H9 (cell line): Measurements from ENCODE around the gene ANKRD11. TPM values are rescaled to one million over a fixed set of nuclear protein-coding genes. Genes with fewer than 3 reads are reported as not detected.

Experiments
- DNase-seq: peaks from one replicate; pipeline ENCODE4 v3.0.0-alpha.2; 2017
- H2AFZ ChIP-seq: one replicate; pipeline ENCODE4 v1.6.1; 2013; ENCODE audit warnings: mild to moderate bottlenecking, low read length, control low read depth, moderate library complexity
- H2AK5ac ChIP-seq: 2 replicates; pipeline ENCODE4 v1.6.1; 2013; ENCODE audit warnings: low read length, control low read depth, mixed read lengths; ENCODE audit not compliant: insufficient read length
- H2BK120ac ChIP-seq: one replicate; pipeline ENCODE4 v1.6.1; 2013; ENCODE audit warnings: low read depth, mild to moderate bottlenecking, low read length, control low read depth, inconsistent platforms; ENCODE audit not compliant: poor library complexity, severe bottlenecking
- H2BK12ac ChIP-seq: 2 replicates; pipeline ENCODE4 v1.6.1; 2013; ENCODE audit warnings: low read length, control low read depth, mixed read lengths, low read depth; ENCODE audit not compliant: insufficient read length
- H2BK15ac ChIP-seq: 2 replicates; pipeline ENCODE4 v1.6.1; 2013; ENCODE audit warnings: low read depth, low read length, control low read depth
- H2BK20ac ChIP-seq: one replicate; pipeline ENCODE4 v1.6.1; 2013; ENCODE audit warnings: low read depth, mild to moderate bottlenecking, low read length, control low read depth, inconsistent platforms; ENCODE audit not compliant: poor library complexity, severe bottlenecking
- H2BK5ac ChIP-seq: 2 replicates; pipeline ENCODE4 v1.6.1; 2013; ENCODE audit warnings: low read length, control low read depth, mixed read lengths; ENCODE audit not compliant: insufficient read length
- H3K14ac ChIP-seq: 2 replicates; pipeline ENCODE4 v1.6.1; 2013; ENCODE audit warnings: low read length, control low read depth; ENCODE audit not compliant: insufficient read depth
- H3K18ac ChIP-seq: 2 replicates; pipeline ENCODE4 v1.6.1; 2013; ENCODE audit warnings: low read depth, mild to moderate bottlenecking, mixed read lengths, low read length, control low read depth; ENCODE audit not compliant: insufficient read length
- H3K23ac ChIP-seq: 2 replicates; pipeline ENCODE4 v1.6.1; 2013; ENCODE audit warnings: low read length, control low read depth, mixed read lengths, low read depth; ENCODE audit not compliant: insufficient read length
- H3K23me2 ChIP-seq: 2 replicates; pipeline ENCODE4 v1.6.1; 2013; ENCODE audit warnings: low read depth, mild to moderate bottlenecking, mixed read lengths, low read length, control low read depth; ENCODE audit not compliant: insufficient read length, poor library complexity, severe bottlenecking
- H3K27ac ChIP-seq: 2 replicates; pipeline ENCODE4 v1.5.1; 2013; ENCODE audit warnings: low read length, control low read depth, mixed read lengths, low read depth; ENCODE audit not compliant: insufficient read length
- H3K27me3 ChIP-seq: 2 replicates; pipeline ENCODE4 v1.6.1; 2013; ENCODE audit warnings: low read length, control low read depth, inconsistent platforms; ENCODE audit not compliant: insufficient read depth
- H3K4ac ChIP-seq: 2 replicates; pipeline ENCODE4 v1.6.1; 2013; ENCODE audit warnings: low read depth, mild to moderate bottlenecking, control low read depth, inconsistent platforms, low read length, moderate library complexity
- H3K4me1 ChIP-seq: 2 replicates; pipeline ENCODE4 v1.6.1; 2013; ENCODE audit warnings: low read length, control low read depth, inconsistent platforms; ENCODE audit not compliant: insufficient read depth
- H3K4me2 ChIP-seq: 2 replicates; pipeline ENCODE4 v1.6.1; 2013; ENCODE audit warnings: low read length, control low read depth, mixed read lengths; ENCODE audit not compliant: insufficient read length, insufficient read depth
- H3K56ac ChIP-seq: 2 replicates; pipeline ENCODE4 v1.6.1; 2013; ENCODE audit warnings: low read depth, mild to moderate bottlenecking, mixed read lengths, low read length, control low read depth; ENCODE audit not compliant: insufficient read length
- H3K79me1 ChIP-seq: 2 replicates; pipeline ENCODE4 v1.6.1; 2013; ENCODE audit warnings: low read depth, mild to moderate bottlenecking, moderate library complexity, low read length, control low read depth, inconsistent platforms; ENCODE audit not compliant: insufficient read depth, poor library complexity, severe bottlenecking
- H3K79me2 ChIP-seq: 2 replicates; pipeline ENCODE4 v1.6.1; 2013; ENCODE audit warnings: low read length, control low read depth, inconsistent platforms; ENCODE audit not compliant: insufficient read depth
- H3K9ac ChIP-seq: 2 replicates; pipeline ENCODE4 v1.6.1; 2013; ENCODE audit warnings: low read length, control low read depth, mixed read lengths; ENCODE audit not compliant: insufficient read length; ENCODE audit errors: extremely low read depth
- H3K9me3 ChIP-seq: one replicate; pipeline ENCODE4 v1.6.1; 2013; ENCODE audit warnings: low read depth, low read length, inconsistent platforms; ENCODE audit not compliant: control insufficient read depth
- H3T11ph ChIP-seq: one replicate; pipeline ENCODE4 v1.6.1; 2013; ENCODE audit warnings: mild to moderate bottlenecking, low read length, control low read depth, inconsistent platforms
- H4K20me1 ChIP-seq: one replicate; pipeline ENCODE4 v1.6.1; 2013; ENCODE audit not compliant: control insufficient read depth, insufficient read length, insufficient read depth
- H4K5ac ChIP-seq: 2 replicates; pipeline ENCODE4 v1.6.1; 2013; ENCODE audit warnings: low read depth, mild to moderate bottlenecking, mixed read lengths, low read length, control low read depth; ENCODE audit not compliant: insufficient read length
- H4K8ac ChIP-seq: replicated peaks from 2 replicates; pipeline ENCODE4 v1.6.1; 2013; ENCODE audit warnings: low read length, control low read depth, mixed read lengths, low read depth; ENCODE audit not compliant: insufficient read length
- H4K91ac ChIP-seq: 2 replicates; pipeline ENCODE4 v1.6.1; 2013; ENCODE audit warnings: low read depth, mild to moderate bottlenecking, moderate library complexity, mixed read lengths, low read length, control low read depth; ENCODE audit not compliant: insufficient read length
- H3K27ac Mint-ChIP-seq, 3 experiments: 2 replicates in 2 of 3; 3 replicates in 1 of 3; pipeline ENCODE4 v1.8.0; 2020 to 2021; ENCODE audit warnings: mixed read lengths in 3 of 3, mild to moderate bottlenecking in 1 of 3, moderate library complexity in 1 of 3
- H3K27me3 Mint-ChIP-seq: 2 replicates; pipeline ENCODE4 v1.8.0; 2021; ENCODE audit warnings: low read depth, mild to moderate bottlenecking, moderate library complexity, mixed read lengths
- H3K36me3 Mint-ChIP-seq, 3 experiments: 2 replicates in 2 of 3; 3 replicates in 1 of 3; pipeline ENCODE4 v1.8.0; 2020 to 2021; ENCODE audit warnings: low read depth in 3 of 3, mixed read lengths in 3 of 3; ENCODE audit not compliant: insufficient read depth in 1 of 3
- H3K4me1 Mint-ChIP-seq, 2 experiments: 2 replicates each; pipeline ENCODE4 v1.8.0; 2020; ENCODE audit warnings: mixed read lengths in 2 of 2
- H3K4me3 Mint-ChIP-seq, 2 experiments: 2 replicates in 1 of 2; 3 replicates in 1 of 2; pipeline ENCODE4 v1.8.0; 2020 to 2021; ENCODE audit warnings: mild to moderate bottlenecking in 2 of 2, mixed read lengths in 2 of 2, moderate library complexity in 1 of 2
- H3K9me3 Mint-ChIP-seq, 2 experiments: 2 replicates in 1 of 2; 3 replicates in 1 of 2; pipeline ENCODE4 v1.8.0; 2020; ENCODE audit warnings: mild to moderate bottlenecking in 2 of 2, mixed read lengths in 2 of 2, moderate library complexity in 1 of 2
- CTCF ChIP-seq: fragments of 200-600 bp; sonication (generic); conservative IDR thresholded peaks from 3 replicates; pipeline ENCODE4 v1.8.0; 2021; ENCODE audit warnings: antibody characterized with exemption, mild to moderate bottlenecking
- WGBS: extraction: QIAGEN DNeasy Blood & Tissue Kit; methylation state at CpG from one replicate; pipeline ENCODE4 v1.1.7; 2013; ENCODE audit warnings: missing lambda C conversion rate, low lambda C conversion rate, mixed read lengths; ENCODE audit not compliant: insufficient read length; ENCODE audit errors: extremely low coverage; 5-methylcytosine and 5-hydroxymethylcytosine counted together
- total RNA-seq: library from RNA; stranded (reverse); gene quantifications from 2 replicates; pipeline ENCODE4 v1.2.1, GENCODE V29; 2021

ANKRD11 gene
- total RNA-seq, 1 experiment from 2014 or later = 181 TPM

DNA sequence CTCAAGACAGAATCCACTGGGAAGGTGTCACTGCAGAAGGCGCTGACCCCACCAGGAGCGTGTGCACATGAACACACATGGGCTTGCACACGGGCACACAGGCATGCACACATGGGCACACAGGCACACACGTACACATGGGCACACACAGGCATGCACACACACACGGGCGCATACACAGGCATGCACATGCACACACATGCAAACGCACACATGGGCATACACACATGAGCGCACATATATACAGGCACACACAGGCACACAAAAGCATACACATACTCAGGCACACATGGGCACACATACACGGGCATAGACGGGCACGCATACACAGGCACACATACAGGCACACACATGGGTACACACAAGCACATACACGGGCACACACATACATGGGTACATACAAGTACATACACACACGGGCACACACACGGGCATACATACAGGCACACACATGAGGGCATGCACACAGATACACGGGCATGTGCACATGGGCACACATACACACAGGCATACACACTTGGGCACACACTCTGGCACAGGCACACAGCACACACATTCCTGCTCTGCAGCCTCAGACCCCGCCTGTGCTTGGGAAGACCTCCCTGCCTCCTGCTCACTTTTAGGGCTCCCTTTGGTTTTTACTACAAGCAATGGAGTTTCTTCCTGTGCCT is 186.0 kb downstream of the ANKRD11 start:
- peaks cover 2% of the 10 kb centered on the region for H3K79me1 ChIP-seq
- no peak overlapping the region for H3T11ph ChIP-seq
- no peak overlapping the region for H3K4ac ChIP-seq
- no peak overlapping the region for H3K4me3 Mint-ChIP-seq
- H3K9me3 Mint-ChIP-seq = no peaks in the 10 kb centered on the region; a peak in 1 of 5 replicates
- TF ChIP-seq CTCF = no peak
- no peak overlapping the region for H4K5ac ChIP-seq
- H3K18ac ChIP-seq = no peak overlapping the region
- no peak overlapping the region for H2BK120ac ChIP-seq
- no peak overlapping the region for H4K8ac ChIP-seq
- H2AFZ ChIP-seq = no peak overlapping the region
- no peak for DNase-seq
- no peak overlapping the region for H3K4me2 ChIP-seq
- H2BK5ac ChIP-seq = no peak overlapping the region
- H3K4me1 Mint-ChIP-seq = peaks cover 9 to 12% of the 10 kb centered on the region in 2 experiments
- no peak overlapping the region for H2BK15ac ChIP-seq
- no peaks in the 10 kb centered on the region for H3K9me3 ChIP-seq
- no peak overlapping the region for H2AK5ac ChIP-seq
- H3K56ac ChIP-seq = no peak overlapping the region
- peak overlapping the region in 1 of 3 experiments; percentile 64; a peak in 4 of 7 replicates for H3K27ac Mint-ChIP-seq
- no peak overlapping the region for H3K23ac ChIP-seq
- H3K36me3 Mint-ChIP-seq = peaks cover 18 to 34% (median 34%) of the 10 kb centered on the region in 3 experiments; a peak in 6 of 7 replicates
- H3K23me2 ChIP-seq = no peaks in the 10 kb centered on the region
- no peak overlapping the region for H2BK20ac ChIP-seq
- H3K14ac ChIP-seq = no peak overlapping the region
- H3K9ac ChIP-seq = no peak overlapping the region
- no peak overlapping the region for H3K27ac ChIP-seq
- H2BK12ac ChIP-seq = no peak overlapping the region
- no CpG with 5 or more reads among the region's 16 CpGs for WGBS
- no peaks in the 10 kb centered on the region for H4K20me1 ChIP-seq
- H3K27me3 Mint-ChIP-seq = no peaks in the 10 kb centered on the region; the same call in 1 of the 2 replicates
- H3K27me3 ChIP-seq = no peaks in the 10 kb centered on the region
- no peak overlapping the region for H4K91ac ChIP-seq
- peaks cover 26% of the 10 kb centered on the region; the same call in 1 of the 2 replicates for H3K79me2 ChIP-seq
- H3K4me1 ChIP-seq = no peaks in the 10 kb centered on the region
